ENCODE measurements around the gene PRPF39. TPM values are rescaled to one million over a fixed set of nuclear protein-coding genes. Genes with fewer than 3 reads are reported as not detected.

The PRPF39 gene
- total RNA-seq, 4 donors from 2014 or later = 11.7 to 33.6 (median 16.8) TPM

DNA sequence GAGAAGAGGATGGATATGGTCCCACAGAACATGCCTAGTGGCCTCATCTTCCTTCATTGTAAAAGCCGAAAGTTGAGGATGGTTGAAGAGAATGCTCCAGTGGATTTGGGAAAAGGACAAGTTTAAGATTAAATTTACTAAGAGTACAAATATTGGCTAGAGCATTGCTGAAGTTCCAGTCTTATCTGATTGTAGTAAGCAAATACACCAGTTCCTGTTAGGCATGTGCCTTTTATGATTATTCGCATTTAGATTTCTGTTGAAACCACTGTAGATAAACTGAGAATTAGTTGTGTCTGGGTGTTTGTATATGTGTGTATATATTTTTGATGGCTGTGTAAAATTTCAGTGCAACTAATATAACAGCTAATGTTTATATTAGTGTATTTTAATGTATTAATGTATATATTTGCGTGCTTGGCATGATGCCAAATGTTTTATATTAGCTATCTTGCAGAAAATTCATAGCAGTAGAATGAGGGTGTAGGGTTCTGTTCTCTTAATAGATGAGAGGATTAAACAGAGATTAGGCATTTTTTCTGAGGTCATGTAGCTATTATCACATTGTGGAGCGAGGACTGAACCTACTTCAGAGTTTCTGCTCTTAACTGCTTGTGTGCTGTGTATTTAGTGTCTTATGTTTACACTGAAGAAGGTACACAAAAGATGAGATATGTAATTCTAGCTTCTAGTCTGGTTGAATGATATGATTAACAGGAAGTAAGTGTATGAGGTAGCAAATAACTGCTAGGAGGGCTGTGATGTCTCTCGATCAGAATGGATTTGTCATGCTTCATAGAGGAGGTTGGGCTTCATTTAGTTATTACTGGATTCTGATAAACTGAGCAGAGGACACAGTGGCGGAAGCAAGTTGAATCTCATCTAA lies 29.2 kb downstream of the PRPF39 start:
- Histone ChIP-seq H3K27ac (replicated peaks in 1 of 4) (no peak overlapping the region), H3K4me1 (no peaks in the 10 kb centered on the region), H3K4me3 (no peak overlapping the region), H3K27me3 (no peaks in the 10 kb centered on the region), H3K9me3 (no peaks in the 10 kb centered on the region), H3K36me3 (peaks cover 37 to 92% (median 76%) of the 10 kb centered on the region in 4 donors)
- TF ChIP-seq POLR2AphosphoS5 (IDR thresholded peaks at IDR 0.05) (no peak), POLR2A (IDR thresholded peaks at IDR 0.05; ENCODE audit: low read depth) (no peak), EP300 (IDR thresholded peaks at IDR 0.05) (no peak)
- TF ChIP-seq, protein P1, sequence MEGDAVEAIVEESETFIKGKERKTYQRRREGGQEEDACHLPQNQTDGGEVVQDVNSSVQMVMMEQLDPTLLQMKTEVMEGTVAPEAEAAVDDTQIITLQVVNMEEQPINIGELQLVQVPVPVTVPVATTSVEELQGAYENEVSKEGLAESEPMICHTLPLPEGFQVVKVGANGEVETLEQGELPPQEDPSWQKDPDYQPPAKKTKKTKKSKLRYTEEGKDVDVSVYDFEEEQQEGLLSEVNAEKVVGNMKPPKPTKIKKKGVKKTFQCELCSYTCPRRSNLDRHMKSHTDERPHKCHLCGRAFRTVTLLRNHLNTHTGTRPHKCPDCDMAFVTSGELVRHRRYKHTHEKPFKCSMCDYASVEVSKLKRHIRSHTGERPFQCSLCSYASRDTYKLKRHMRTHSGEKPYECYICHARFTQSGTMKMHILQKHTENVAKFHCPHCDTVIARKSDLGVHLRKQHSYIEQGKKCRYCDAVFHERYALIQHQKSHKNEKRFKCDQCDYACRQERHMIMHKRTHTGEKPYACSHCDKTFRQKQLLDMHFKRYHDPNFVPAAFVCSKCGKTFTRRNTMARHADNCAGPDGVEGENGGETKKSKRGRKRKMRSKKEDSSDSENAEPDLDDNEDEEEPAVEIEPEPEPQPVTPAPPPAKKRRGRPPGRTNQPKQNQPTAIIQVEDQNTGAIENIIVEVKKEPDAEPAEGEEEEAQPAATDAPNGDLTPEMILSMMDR (IDR thresholded peaks at IDR 0.05) = no peak
- DNase-seq (ENCODE audit: extremely low spot score) = no peak
- intact Hi-C loops (cut with DNase I) = no loop called here
- 84% methylated on average over 6 of the region's 6 CpGs for WGBS

DNA sequence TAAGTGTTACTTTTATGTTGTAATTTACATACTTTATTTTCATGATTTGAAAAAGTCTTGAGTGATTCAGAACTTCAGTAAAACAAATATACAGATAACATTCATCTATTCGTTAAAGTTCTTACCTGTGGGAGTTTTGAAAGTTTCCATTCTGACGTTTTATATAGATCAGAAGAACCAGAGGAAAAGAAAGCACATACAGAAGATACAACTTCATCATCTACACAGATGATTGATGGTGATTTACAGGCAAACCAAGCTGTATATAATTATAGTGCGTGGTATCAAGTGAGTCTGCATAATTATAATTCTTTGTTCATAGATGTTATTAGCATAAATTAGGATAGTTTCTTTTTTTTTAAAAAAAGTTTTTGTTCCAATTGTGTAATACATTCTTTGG lies 30.4 kb downstream of the PRPF39 start:
- Histone ChIP-seq H3K9me3 (no peaks in the 10 kb centered on the region), H3K27ac (replicated peaks in 1 of 4) (no peak overlapping the region), H3K4me1 (no peaks in the 10 kb centered on the region), H3K36me3 (peaks cover 45 to 92% (median 80%) of the 10 kb centered on the region in 4 donors), H3K4me3 (no peak overlapping the region), H3K27me3 (no peaks in the 10 kb centered on the region)
- no peak for TF ChIP-seq POLR2A (IDR thresholded peaks at IDR 0.05; ENCODE audit: low read depth)
- TF ChIP-seq, protein P1 (IDR thresholded peaks at IDR 0.05) = no peak
- TF ChIP-seq POLR2AphosphoS5 (IDR thresholded peaks at IDR 0.05) = no peak
- no peak for TF ChIP-seq EP300 (IDR thresholded peaks at IDR 0.05)
- WGBS = 78% methylated on average over 3 of the region's 3 CpGs
- intact Hi-C loops (cut with DNase I) = no loop called here
- no peak for DNase-seq (ENCODE audit: extremely low spot score)

DNA sequence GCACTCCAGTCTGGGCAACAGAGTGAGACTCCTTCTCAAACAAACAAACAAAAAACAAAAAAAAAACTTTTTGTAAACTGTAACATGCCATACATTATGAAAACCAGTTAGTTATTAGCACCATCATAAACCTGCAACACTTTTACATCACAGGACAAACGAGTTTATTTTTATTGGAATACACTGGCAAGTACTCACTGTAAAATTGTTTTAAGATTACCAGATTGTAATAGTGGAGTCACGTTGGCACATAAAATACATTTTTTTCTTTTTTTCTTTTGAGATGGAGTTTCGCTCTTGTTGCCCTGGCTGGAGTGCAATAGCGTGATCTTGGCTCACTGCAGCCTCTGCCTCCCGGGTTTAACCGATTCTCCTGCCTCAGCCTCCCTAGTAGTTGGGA lies 34.7 kb downstream of the PRPF39 start:
- no peak overlapping the region for H3K27ac ChIP-seq (replicated peaks in 1 of 4)
- H3K4me3 ChIP-seq = no peak overlapping the region
- H3K36me3 ChIP-seq = peaks cover 66 to 100% (median 84%) of the 10 kb centered on the region in 4 donors
- TF ChIP-seq POLR2AphosphoS5 (IDR thresholded peaks at IDR 0.05) = no peak
- TF ChIP-seq POLR2A (IDR thresholded peaks at IDR 0.05; ENCODE audit: low read depth) = no peak
- TF ChIP-seq, protein P1 (IDR thresholded peaks at IDR 0.05) = no peak
- TF ChIP-seq EP300 (IDR thresholded peaks at IDR 0.05) = no peak
- DNase-seq (ENCODE audit: extremely low spot score) = no peak
- H3K4me1 ChIP-seq = no peaks in the 10 kb centered on the region
- intact Hi-C loops (cut with DNase I) = no loop called here
- H3K27me3 ChIP-seq = no peaks in the 10 kb centered on the region
- no peaks in the 10 kb centered on the region for H3K9me3 ChIP-seq
- 79% methylated on average over 6 of the region's 6 CpGs for WGBS

DNA sequence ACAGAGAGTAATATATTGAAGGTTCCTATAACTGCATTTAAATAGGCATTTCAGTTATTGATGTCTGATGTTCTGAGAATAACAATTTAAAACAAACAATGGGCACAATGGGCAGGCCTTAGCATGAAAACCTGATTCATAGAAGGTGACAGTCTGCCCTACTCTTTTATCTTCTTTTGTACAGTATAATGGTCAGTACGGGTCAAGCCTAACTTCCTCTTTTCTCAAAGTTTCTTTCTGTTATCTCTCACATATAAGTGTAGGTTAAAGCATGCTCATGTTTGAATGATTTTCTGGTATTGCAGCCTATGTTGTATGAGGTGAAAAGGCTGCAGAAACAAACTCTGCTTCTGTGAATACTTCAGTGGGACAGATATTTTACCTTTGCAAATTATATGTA lies 36.2 kb downstream of the PRPF39 start:
- WGBS = 89% methylated on average over 1 of the region's 1 CpG

More for the DNA sequence above, 36.2 kb downstream of the PRPF39 start:
- no peaks in the 10 kb centered on the region for H3K9me3 ChIP-seq
- no peaks in the 10 kb centered on the region for H3K27me3 ChIP-seq
- H3K27ac ChIP-seq (replicated peaks in 1 of 4) = no peak overlapping the region
- H3K36me3 ChIP-seq = peaks cover 60 to 100% (median 88%) of the 10 kb centered on the region in 4 donors
- H3K4me1 ChIP-seq = no peaks in the 10 kb centered on the region
- no peak for TF ChIP-seq EP300 (IDR thresholded peaks at IDR 0.05)
- TF ChIP-seq, protein P1 (IDR thresholded peaks at IDR 0.05) = no peak
- no peak for TF ChIP-seq POLR2A (IDR thresholded peaks at IDR 0.05; ENCODE audit: low read depth)
- TF ChIP-seq POLR2AphosphoS5 (IDR thresholded peaks at IDR 0.05) = no peak
- no peak for DNase-seq (ENCODE audit: extremely low spot score)
- intact Hi-C loops (cut with DNase I) = no loop called here
- H3K4me3 ChIP-seq = no peak overlapping the region

Data from esophagus muscularis mucosa (tissue), 4 donors.